H1 (cell line): Measurements from ENCODE around the gene LPXN. TPM values are rescaled to one million over a fixed set of nuclear protein-coding genes. Genes with fewer than 3 reads are reported as not detected.
"Not testable (repeated sequence)": the region's sequence is repeated elsewhere in the genome, so short reads cannot be mapped to it uniquely, and the experiment has no call there.

Source experiments
- CTCF ChIA-PET: fragments of 300-600 bp; sonication (Branson Sonifier 250); formaldehyde crosslinking; loops from one replicate; lab custom pipeline; 2021; ENCODE audit not compliant: partially characterized antibody; lab: Charles Lee
- POLR2A ChIA-PET: fragments of 300-600 bp; sonication (Branson Sonifier 250); formaldehyde crosslinking; loops from one replicate; lab custom pipeline; 2021; ENCODE audit warnings: inconsistent platforms; ENCODE audit not compliant: partially characterized antibody; lab: Charles Lee
- DNase-seq, 2 experiments: peaks; one replicate each; pipeline versions ENCODE4 v3.0.0 to v3.0.0-alpha.2; 2010 to 2022; ENCODE audit warnings: low spot score in 2 of 2, low read depth in 1 of 2, mixed read lengths in 1 of 2
- FAIRE-seq: peaks from 2 replicates; lab custom pipeline; 2011; peaks lifted over from hg19 to GRCh38; lab: Jason Lieb, UNC
- H2AFZ ChIP-seq: 2 replicates; pipeline ENCODE4 v1.8.1; 2012; ENCODE audit warnings: low read length, inconsistent platforms
- H2AK5ac ChIP-seq: 2 replicates; pipeline ENCODE4 v1.6.1; 2013; ENCODE audit warnings: low read depth, low read length
- H2BK120ac ChIP-seq: replicated peaks from 2 replicates; pipeline ENCODE3; 2013; ENCODE audit warnings: low read depth, low read length, inconsistent platforms
- H2BK12ac ChIP-seq: 2 replicates; pipeline ENCODE4 v1.6.1; 2013; ENCODE audit warnings: low read depth, low read length
- H2BK15ac ChIP-seq: 2 replicates; pipeline ENCODE4 v1.6.1; 2013; ENCODE audit warnings: low read length
- H2BK20ac ChIP-seq: 2 replicates; pipeline ENCODE4 v1.6.1; 2013; ENCODE audit warnings: low read length
- H2BK5ac ChIP-seq: 2 replicates; pipeline ENCODE4 v1.6.1; 2013; ENCODE audit warnings: low read depth, low read length
- H3K14ac ChIP-seq: 2 replicates; pipeline ENCODE4 v1.6.1; 2013; ENCODE audit warnings: inconsistent platforms; ENCODE audit not compliant: insufficient read length
- H3K18ac ChIP-seq: 2 replicates; pipeline ENCODE4 v1.6.1; 2013; ENCODE audit warnings: low read length; ENCODE audit errors: extremely low read depth
- H3K23ac ChIP-seq: 2 replicates; pipeline ENCODE4 v1.6.1; 2013; ENCODE audit warnings: inconsistent platforms; ENCODE audit not compliant: insufficient read length
- H3K23me2 ChIP-seq: 2 replicates; pipeline ENCODE4 v1.6.1; 2013; ENCODE audit warnings: low read depth, low read length
- H3K27ac ChIP-seq: 2 replicates; pipeline ENCODE4 v1.6.1; 2011; ENCODE audit warnings: low read depth, low read length, inconsistent platforms
- H3K27me3 ChIP-seq, 4 experiments: replicated peaks in 1 of 4; 1 replicate in 1 of 4; 2 replicates in 3 of 4; pipeline versions ENCODE4 v1.6.1 to v1.8.1; 2011 to 2013; ENCODE audit warnings: low read length in 3 of 4, mild to moderate bottlenecking in 3 of 4, inconsistent platforms in 2 of 4, mixed read lengths in 2 of 4, moderate library complexity in 1 of 4; ENCODE audit not compliant: control insufficient read depth in 3 of 4, insufficient read depth in 3 of 4; ENCODE audit errors: extremely low read depth in 1 of 4
- H3K36me3 ChIP-seq, 4 experiments: 2 replicates each; pipeline versions ENCODE4 v1.6.1 to v1.8.1; 2011 to 2013; ENCODE audit warnings: mild to moderate bottlenecking in 4 of 4, low read length in 3 of 4, moderate library complexity in 2 of 4, control low read depth in 1 of 4, inconsistent platforms in 1 of 4; ENCODE audit not compliant: insufficient read depth in 4 of 4, control insufficient read depth in 2 of 4
- H3K4ac ChIP-seq: replicated peaks from 2 replicates; pipeline ENCODE3; 2013; ENCODE audit warnings: low read length, low read depth, mixed read lengths, inconsistent platforms; ENCODE audit not compliant: insufficient read length
- H3K4me1 ChIP-seq, 4 experiments: replicated peaks in 1 of 4; 1 replicate in 1 of 4; 2 replicates in 3 of 4; pipeline versions ENCODE4 v1.6.1 to v1.8.1; 2011 to 2013; ENCODE audit warnings: low read length in 3 of 4, inconsistent platforms in 2 of 4, mixed read lengths in 1 of 4; ENCODE audit not compliant: insufficient read depth in 4 of 4, control insufficient read depth in 3 of 4
- H3K4me2 ChIP-seq, 2 experiments: 2 replicates each; pipeline versions ENCODE4 v1.6.1 to v1.8.1; 2011 to 2013; ENCODE audit warnings: low read depth in 2 of 2, low read length in 2 of 2, control low read depth in 1 of 2, inconsistent platforms in 1 of 2, mild to moderate bottlenecking in 1 of 2; ENCODE audit not compliant: insufficient read depth in 1 of 2
- H3K4me3 ChIP-seq, 4 experiments: fragments of 200-600, 300-600 bp in 1 of 4; sonication (generic), shearing (Covaris generic), sonication (Bioruptor Twin) in 1 of 4; 2 replicates each; pipeline versions ENCODE4 v1.5.1 to v1.8.1; 2011 to 2016; ENCODE audit warnings: low read length in 4 of 4, low read depth in 3 of 4, control low read depth in 2 of 4, inconsistent platforms in 2 of 4, mild to moderate bottlenecking in 2 of 4, mixed read lengths in 1 of 4, moderate library complexity in 1 of 4; ENCODE audit not compliant: insufficient read depth in 2 of 4; ENCODE audit errors: extremely low read depth in 1 of 4
- H3K56ac ChIP-seq: replicated peaks from 2 replicates; pipeline ENCODE3; 2013; ENCODE audit warnings: low read depth, mild to moderate bottlenecking, mixed read lengths, low read length, inconsistent platforms; ENCODE audit not compliant: insufficient read length
- H3K79me1 ChIP-seq: 2 replicates; pipeline ENCODE4 v1.6.1; 2013; ENCODE audit warnings: low read depth, low read length, control low read depth
- H3K79me2 ChIP-seq, 2 experiments: 2 replicates each; pipeline versions ENCODE4 v1.6.1 to v1.8.1; 2012 to 2013; ENCODE audit warnings: low read length in 2 of 2, mild to moderate bottlenecking in 2 of 2, inconsistent platforms in 1 of 2; ENCODE audit not compliant: insufficient read depth in 2 of 2, control insufficient read depth in 1 of 2
- H3K9ac ChIP-seq, 4 experiments: replicated peaks in 1 of 4; 1 replicate in 1 of 4; 2 replicates in 3 of 4; pipeline versions ENCODE4 v1.6.1 to v1.8.1; 2011 to 2013; ENCODE audit warnings: low read depth in 3 of 4, low read length in 3 of 4, control low read depth in 2 of 4, mild to moderate bottlenecking in 2 of 4, moderate library complexity in 2 of 4, inconsistent platforms in 1 of 4; ENCODE audit errors: extremely low read depth in 1 of 4
- H3K9me3 ChIP-seq, 2 experiments: 2 replicates each; pipeline versions ENCODE4 v1.6.1 to v1.8.1; 2012 to 2013; ENCODE audit warnings: mild to moderate bottlenecking in 2 of 2, moderate library complexity in 2 of 2, control low read depth in 1 of 2, inconsistent platforms in 1 of 2, low read depth in 1 of 2, low read length in 1 of 2, mixed read lengths in 1 of 2; ENCODE audit not compliant: insufficient read depth in 2 of 2
- H4K20me1 ChIP-seq, 2 experiments: replicated peaks in 1 of 2; 2 replicates each; pipeline versions ENCODE3 to v1.8.1; 2011 to 2013; ENCODE audit warnings: inconsistent platforms in 2 of 2, low read length in 2 of 2, mild to moderate bottlenecking in 1 of 2; ENCODE audit not compliant: insufficient read depth in 2 of 2, control insufficient read depth in 1 of 2
- H4K5ac ChIP-seq: 2 replicates; pipeline ENCODE4 v1.6.1; 2013; ENCODE audit warnings: low read length, low read depth, mixed read lengths, inconsistent platforms; ENCODE audit not compliant: insufficient read length
- H4K8ac ChIP-seq: 2 replicates; pipeline ENCODE4 v1.8.0; 2013; ENCODE audit warnings: mild to moderate bottlenecking, moderate library complexity, low read length, inconsistent platforms; ENCODE audit not compliant: insufficient read depth; ENCODE audit errors: extremely low read depth
- H4K91ac ChIP-seq: replicated peaks from 2 replicates; pipeline ENCODE3; 2013; ENCODE audit warnings: low read length, mixed read lengths, inconsistent platforms; ENCODE audit not compliant: insufficient read length
- SRF ChIP-seq: IDR thresholded peaks from 2 replicates; pipeline ENCODE4 v1.6.1; 2011; ENCODE audit warnings: mild to moderate bottlenecking, low read depth, low read length, moderate library complexity
- WGBS, 2 experiments: shearing (Covaris generic) in 1 of 2; methylation state at CpG; one replicate each; pipeline versions ENCODE4 v1.1.6 to v1.1.7; 2013 to 2015; ENCODE audit warnings: low lambda C conversion rate in 2 of 2, mixed read lengths in 2 of 2, inconsistent platforms in 1 of 2, low coverage in 1 of 2, missing lambda C conversion rate in 1 of 2; ENCODE audit not compliant: insufficient replicate concordance in 2 of 2, insufficient coverage in 1 of 2, insufficient read length in 1 of 2; ENCODE audit errors: extremely low coverage in 1 of 2, missing lambda C conversion rate in 1 of 2; 5-methylcytosine and 5-hydroxymethylcytosine counted together
- polyA plus RNA-seq, 7 experiments: library from polyadenylated mRNA; depleted of rRNA in 3 of 7; stranded (reverse) in 5 of 7; unstranded in 2 of 7; fragments of >200 nt in 5 of 7; fragments of 200-250 nt in 2 of 7; gene quantifications; 1 replicate in 5 of 7; 2 replicates in 1 of 7; 4 replicates in 1 of 7; pipeline versions ENCODE4 v1.2.1 to v1.2.3, GENCODE V29; 2011 to 2013; ENCODE audit warnings: missing spikeins in 2 of 7, mixed read lengths in 2 of 7
- total RNA-seq: library from RNA; stranded (reverse); fragmentation: NEBNext Ultra II Directional; extraction: Animal tissue kit (Norgen Biotek cat#: 25700); gene quantifications from 2 replicates; pipeline ENCODE4 v1.2.1, GENCODE V29; 2021

The LPXN gene
- total and polyA plus RNA-seq, 2 of the 8 experiments (the other 6 are each of a cell fraction or from before 2014, with no cell fraction given): 1.4 to 2.7 TPM

DNA sequence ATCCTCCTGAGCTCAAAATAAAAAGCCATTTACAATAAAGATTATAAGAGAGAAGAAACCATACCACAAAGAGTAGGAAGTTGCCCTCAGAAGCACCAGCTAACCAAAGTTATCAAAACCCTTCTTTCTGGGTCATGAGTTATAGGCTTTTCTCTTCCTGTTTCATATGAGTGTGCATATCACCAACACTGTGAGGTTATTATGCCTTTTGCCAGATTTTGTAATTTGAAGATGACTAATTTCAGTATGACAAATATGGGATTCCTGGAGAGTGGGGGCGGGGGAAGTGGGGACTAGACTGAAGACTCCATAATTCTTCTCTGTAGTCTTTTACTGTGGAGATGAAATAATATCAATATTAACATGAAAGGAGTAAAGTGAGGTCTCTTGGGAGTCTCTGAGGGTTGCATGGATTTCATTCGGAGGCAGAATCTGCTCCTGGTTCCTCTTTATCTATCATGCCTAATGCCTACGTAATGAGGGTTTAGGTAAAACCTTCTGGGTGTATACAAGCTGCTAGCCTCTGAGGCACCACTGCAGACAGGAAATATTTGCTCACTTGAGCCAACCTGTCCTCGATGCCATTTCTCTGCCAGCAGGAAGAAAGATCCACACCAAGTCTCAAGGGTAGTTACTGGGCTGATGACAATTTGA, 2.1 kb downstream of the LPXN start (continued):
- TF ChIP-seq SRF: no peak

GRCh38 chr11:58572906-58573305, 2.8 kb downstream of the LPXN start:
- WGBS, 2 experiments: 92% methylated on average over 13 of the region's 14 CpGs; no CpG with 5 or more reads in 1 of the 2 experiments
- H3K23me2 ChIP-seq, H2BK120ac ChIP-seq, FAIRE-seq, H3K4me2 ChIP-seq, POLR2A ChIA-PET, DNase-seq, H2BK5ac ChIP-seq, H4K91ac ChIP-seq, H3K36me3 ChIP-seq, CTCF ChIA-PET, H3K56ac ChIP-seq, H3K4me1 ChIP-seq, H3K4ac ChIP-seq, H4K20me1 ChIP-seq, H3K14ac ChIP-seq, H3K4me3 ChIP-seq, H3K23ac ChIP-seq, H2AFZ ChIP-seq, H2AK5ac ChIP-seq, H3K79me1 ChIP-seq, H2BK15ac ChIP-seq, H3K79me2 ChIP-seq, H3K27me3 ChIP-seq, H3K18ac ChIP-seq, H4K5ac ChIP-seq, H3K27ac ChIP-seq, H4K8ac ChIP-seq, H2BK20ac ChIP-seq, H2BK12ac ChIP-seq, H3K9ac ChIP-seq, H3K9me3 ChIP-seq: not testable (repeated sequence)
